ENCODE data around the gene FAM3A. TPM values are rescaled to one million over a fixed set of nuclear protein-coding genes. Genes with fewer than 3 reads are reported as not detected.
A peak's percentile ranks its signal among the peaks of the same experiment; 100 is the strongest.
"Not testable (repeated sequence)": the region's sequence is repeated elsewhere in the genome, so short reads cannot be mapped to it uniquely, and the experiment has no call there.

Gene FAM3A, protein sequence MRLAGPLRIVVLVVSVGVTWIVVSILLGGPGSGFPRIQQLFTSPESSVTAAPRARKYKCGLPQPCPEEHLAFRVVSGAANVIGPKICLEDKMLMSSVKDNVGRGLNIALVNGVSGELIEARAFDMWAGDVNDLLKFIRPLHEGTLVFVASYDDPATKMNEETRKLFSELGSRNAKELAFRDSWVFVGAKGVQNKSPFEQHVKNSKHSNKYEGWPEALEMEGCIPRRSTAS
- total RNA-seq (39.5 TPM), polyA plus RNA-seq (ENCODE audit: insufficient read depth, low read depth, low replicate concordance) (73.4 TPM)
- long read RNA-seq, donor 1, transcript FAM3A-215 (9 exons, 1,800 nt) = major isoform, 7 of 11 reads
- long read RNA-seq, donor 1, partial matches to known transcripts = 0 of 11 reads
- long read RNA-seq, donor 1, other reads (novel, unspliced or antisense) = 0 of 11 reads
- long read RNA-seq, donor 2, transcript FAM3A-215 (9 exons, 1,800 nt) = major isoform, 5 of 11 reads
- long read RNA-seq, donor 2, partial matches to known transcripts = 0 of 11 reads
- long read RNA-seq, donor 2, other reads (novel, unspliced or antisense) = 0 of 11 reads
- long read RNA-seq, donor 3, partial matches to known transcripts = 0 of 3 reads
- long read RNA-seq, donor 3, other reads (novel, unspliced or antisense) = 0 of 3 reads
- long read RNA-seq, donor 4, partial matches to known transcripts = 6 of 12 reads
- long read RNA-seq, donor 4, other reads (novel, unspliced or antisense) = 0 of 12 reads
- long read RNA-seq, donor 5 = 0 reads
- long read RNA-seq, donor 6, partial matches to known transcripts = 0 of 5 reads
- long read RNA-seq, donor 6, other reads (novel, unspliced or antisense) = 0 of 5 reads
- long read RNA-seq, donor 7, transcript FAM3A-215 (9 exons, 1,800 nt) = major isoform, 16 of 52 reads
- long read RNA-seq, donor 7, transcript FAM3A-202 (10 exons, 1,712 nt) = minor isoform, 5 of 52 reads
- long read RNA-seq, donor 7, transcript FAM3A-222 (10 exons, 1,901 nt) = minor isoform, 5 of 52 reads
- long read RNA-seq, donor 7, partial matches to known transcripts = 5 of 52 reads
- long read RNA-seq, donor 7, other reads (novel, unspliced or antisense) = 15 of 52 reads
- long read RNA-seq, donor 8, transcript FAM3A-215 (9 exons, 1,800 nt) = major isoform, 6 of 9 reads
- long read RNA-seq, donor 8, partial matches to known transcripts = 0 of 9 reads
- long read RNA-seq, donor 8, other reads (novel, unspliced or antisense) = 0 of 9 reads
- long read RNA-seq, donor 9, partial matches to known transcripts = 0 of 3 reads
- long read RNA-seq, donor 9, other reads (novel, unspliced or antisense) = 0 of 3 reads
- long read RNA-seq, donor 10, transcript FAM3A-215 (9 exons, 1,800 nt) = major isoform, 5 of 9 reads
- long read RNA-seq, donor 10, partial matches to known transcripts = 0 of 9 reads
- long read RNA-seq, donor 10, other reads (novel, unspliced or antisense) = 0 of 9 reads

DNA sequence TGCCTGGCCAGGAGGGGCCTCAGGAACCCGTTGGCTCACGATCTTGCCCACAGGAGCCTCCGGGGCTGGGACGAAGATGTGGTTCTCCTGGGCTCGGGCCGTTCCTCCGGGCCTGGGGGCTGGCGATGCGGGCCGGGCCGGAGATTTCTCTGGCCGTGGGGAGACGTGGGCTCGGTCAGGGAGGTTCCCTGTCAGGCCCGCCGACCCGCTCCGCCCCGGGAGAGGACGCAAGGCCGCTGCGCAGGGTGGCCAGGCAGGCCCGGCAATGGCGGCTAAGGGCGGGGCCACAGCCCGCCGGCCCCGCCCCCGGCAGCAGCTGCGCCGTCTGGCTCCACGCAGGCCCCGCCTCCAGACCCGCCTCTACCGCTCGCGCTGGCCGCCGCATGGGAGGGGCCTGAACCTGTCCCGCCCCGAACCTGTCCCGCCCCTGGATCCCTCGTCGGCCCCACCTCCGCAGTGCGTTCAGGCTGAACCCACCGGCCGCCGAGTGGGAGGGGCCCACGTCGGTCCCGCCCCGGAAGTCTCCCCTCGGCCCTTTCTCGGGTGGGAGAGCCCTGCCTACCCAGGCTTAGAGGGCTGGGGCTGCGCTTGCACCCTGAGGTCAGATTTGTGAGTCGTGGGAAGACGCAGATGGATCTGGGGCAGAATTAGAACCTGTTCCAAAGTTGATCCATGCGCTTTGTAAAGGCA lies at the start of gene FAM3A:
Gene FAM3A, minus strand, starts transcription at position 267 of the 690 bp plus-strand sequence. CDS start 460 bp downstream, outside the sequence.
- no peaks in the 10 kb centered on the region for H3K9me3 ChIP-seq (ENCODE audit: control insufficient read depth in 2 of 3, insufficient read depth in 1 of 3, low read length in 3 of 3)
- DNase-seq (peak; percentile 92 to 99 (median 96)), FAIRE-seq (peak; percentile 76)
- peaks cover 0 to 3% (median 0%) of the 10 kb centered on the region in 3 donors for H3K36me3 ChIP-seq (ENCODE audit: control insufficient read depth in 2 of 3, insufficient read depth in 3 of 3, low read length in 3 of 3)
- H3K4me3 ChIP-seq (ENCODE audit: low read length in 3 of 3) = peak within 1 kb of the TSS; percentile 71 to 81 (median 76)
- TF ChIP-seq, protein P1, sequence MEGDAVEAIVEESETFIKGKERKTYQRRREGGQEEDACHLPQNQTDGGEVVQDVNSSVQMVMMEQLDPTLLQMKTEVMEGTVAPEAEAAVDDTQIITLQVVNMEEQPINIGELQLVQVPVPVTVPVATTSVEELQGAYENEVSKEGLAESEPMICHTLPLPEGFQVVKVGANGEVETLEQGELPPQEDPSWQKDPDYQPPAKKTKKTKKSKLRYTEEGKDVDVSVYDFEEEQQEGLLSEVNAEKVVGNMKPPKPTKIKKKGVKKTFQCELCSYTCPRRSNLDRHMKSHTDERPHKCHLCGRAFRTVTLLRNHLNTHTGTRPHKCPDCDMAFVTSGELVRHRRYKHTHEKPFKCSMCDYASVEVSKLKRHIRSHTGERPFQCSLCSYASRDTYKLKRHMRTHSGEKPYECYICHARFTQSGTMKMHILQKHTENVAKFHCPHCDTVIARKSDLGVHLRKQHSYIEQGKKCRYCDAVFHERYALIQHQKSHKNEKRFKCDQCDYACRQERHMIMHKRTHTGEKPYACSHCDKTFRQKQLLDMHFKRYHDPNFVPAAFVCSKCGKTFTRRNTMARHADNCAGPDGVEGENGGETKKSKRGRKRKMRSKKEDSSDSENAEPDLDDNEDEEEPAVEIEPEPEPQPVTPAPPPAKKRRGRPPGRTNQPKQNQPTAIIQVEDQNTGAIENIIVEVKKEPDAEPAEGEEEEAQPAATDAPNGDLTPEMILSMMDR (IDR thresholded peaks at IDR 0.05; ENCODE audit: borderline replicate concordance, extremely low read depth, insufficient read depth) = no peak
- intact Hi-C loops (cut with DNase I) = no loop called here
- H3K27me3 ChIP-seq (ENCODE audit: control insufficient read depth, insufficient read depth, low read length) = no peaks in the 10 kb centered on the region
- H3K27ac ChIP-seq (ENCODE audit: low read depth in 2 of 2, low read length in 2 of 2) = peak within 1 kb of the TSS; percentile 85 to 94
- peak within 1 kb of the TSS; percentile 58 to 73 (median 71) for H3K9ac ChIP-seq (ENCODE audit: low read length in 3 of 3)
- H3K4me1 ChIP-seq (ENCODE audit: control insufficient read depth in 2 of 3, insufficient read depth in 2 of 3, low read depth in 1 of 3, low read length in 3 of 3) = peaks cover 2 to 10% (median 3%) of the 10 kb centered on the region in 3 donors

DNA sequence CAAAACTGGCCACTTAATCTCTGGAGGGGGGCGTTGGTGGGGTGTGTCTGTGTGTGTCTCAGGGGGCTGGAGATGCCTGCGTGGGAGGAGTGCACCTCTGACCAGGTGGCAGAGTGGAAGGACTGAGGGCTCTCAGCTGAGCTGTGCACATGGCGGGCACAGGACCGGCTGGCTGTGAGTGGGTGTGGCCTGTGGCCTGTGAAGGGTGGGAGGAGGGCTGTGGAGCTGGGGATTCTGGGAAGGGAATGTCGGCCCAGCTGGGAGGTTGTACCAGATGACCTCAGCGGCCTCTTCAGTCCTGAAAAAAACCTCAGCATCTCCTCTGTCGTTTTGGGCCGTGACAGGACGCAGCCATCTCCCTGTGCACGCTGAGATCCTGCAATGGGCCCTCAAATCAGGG lies 46.3 kb upstream of the FAM3A start:
- FAIRE-seq; H3K9ac ChIP-seq (ENCODE audit: low read length in 3 of 3); intact Hi-C loops (cut with DNase I); H3K27me3 ChIP-seq (ENCODE audit: control insufficient read depth, insufficient read depth, low read length); DNase-seq; H3K4me1 ChIP-seq (ENCODE audit: control insufficient read depth in 2 of 3, insufficient read depth in 2 of 3, low read depth in 1 of 3, low read length in 3 of 3); H3K27ac ChIP-seq (ENCODE audit: low read depth in 2 of 2, low read length in 2 of 2); H3K36me3 ChIP-seq (ENCODE audit: control insufficient read depth in 2 of 3, insufficient read depth in 3 of 3, low read length in 3 of 3); H3K9me3 ChIP-seq (ENCODE audit: control insufficient read depth in 2 of 3, insufficient read depth in 1 of 3, low read length in 3 of 3); H3K4me3 ChIP-seq (ENCODE audit: low read length in 3 of 3): not testable (repeated sequence)

DNA sequence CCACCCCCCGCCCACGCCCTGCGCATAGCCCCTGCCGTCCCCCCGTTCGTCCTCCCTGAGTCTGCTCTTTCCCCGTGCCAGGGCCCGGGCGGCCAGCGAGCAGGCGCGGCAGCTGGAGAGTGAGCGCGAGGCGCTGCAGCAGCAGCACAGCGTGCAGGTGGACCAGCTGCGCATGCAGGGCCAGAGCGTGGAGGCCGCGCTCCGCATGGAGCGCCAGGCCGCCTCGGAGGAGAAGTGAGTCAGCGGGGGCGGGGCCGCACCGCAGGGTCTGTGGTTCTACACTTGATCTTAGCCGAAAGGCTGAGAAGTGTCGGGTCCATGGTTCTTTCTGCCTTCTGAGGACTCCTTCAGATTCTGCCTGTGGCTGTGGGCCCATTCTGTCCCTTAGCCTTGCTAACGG lies 44.3 kb upstream of the FAM3A start:
- H3K4me1 ChIP-seq (ENCODE audit: control insufficient read depth in 2 of 3, insufficient read depth in 2 of 3, low read depth in 1 of 3, low read length in 3 of 3) = not testable (repeated sequence)

DNA sequence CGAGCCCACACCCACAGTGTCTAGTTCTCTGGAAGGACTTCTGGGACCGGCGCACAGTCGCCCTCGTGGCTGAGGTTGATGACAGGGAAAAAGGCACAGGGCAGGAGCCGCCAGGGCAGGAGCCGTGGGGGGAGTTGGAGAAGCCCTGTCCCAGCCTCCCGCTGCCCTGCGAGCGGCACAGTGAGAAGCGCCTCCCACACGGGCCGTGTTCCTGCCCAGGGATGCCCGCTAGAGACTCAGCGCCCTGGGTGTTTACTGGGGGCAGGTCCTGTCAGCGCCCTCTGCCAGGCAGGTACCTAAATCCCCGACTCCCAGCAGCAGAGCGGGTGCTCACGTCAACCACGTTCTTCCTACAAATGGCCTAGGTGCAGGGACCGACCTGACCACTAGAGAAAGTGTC lies 42.9 kb upstream of the FAM3A start:
- H3K36me3 ChIP-seq (ENCODE audit: control insufficient read depth in 2 of 3, insufficient read depth in 3 of 3, low read length in 3 of 3); H3K9ac ChIP-seq (ENCODE audit: low read length in 3 of 3); H3K27me3 ChIP-seq (ENCODE audit: control insufficient read depth, insufficient read depth, low read length); FAIRE-seq; intact Hi-C loops (cut with DNase I); H3K4me3 ChIP-seq (ENCODE audit: low read length in 3 of 3); H3K4me1 ChIP-seq (ENCODE audit: control insufficient read depth in 2 of 3, insufficient read depth in 2 of 3, low read depth in 1 of 3, low read length in 3 of 3); H3K9me3 ChIP-seq (ENCODE audit: control insufficient read depth in 2 of 3, insufficient read depth in 1 of 3, low read length in 3 of 3); H3K27ac ChIP-seq (ENCODE audit: low read depth in 2 of 2, low read length in 2 of 2): not testable (repeated sequence)
- peak in 1 of 5 donors; percentile 56 for DNase-seq

More for the DNA sequence above, 44.3 kb upstream of the FAM3A start:
- H3K4me3 ChIP-seq (ENCODE audit: low read length in 3 of 3); H3K27ac ChIP-seq (ENCODE audit: low read depth in 2 of 2, low read length in 2 of 2); FAIRE-seq; H3K9me3 ChIP-seq (ENCODE audit: control insufficient read depth in 2 of 3, insufficient read depth in 1 of 3, low read length in 3 of 3); H3K9ac ChIP-seq (ENCODE audit: low read length in 3 of 3); H3K36me3 ChIP-seq (ENCODE audit: control insufficient read depth in 2 of 3, insufficient read depth in 3 of 3, low read length in 3 of 3); intact Hi-C loops (cut with DNase I); H3K27me3 ChIP-seq (ENCODE audit: control insufficient read depth, insufficient read depth, low read length): not testable (repeated sequence)
- peak in 1 of 5 donors; percentile 15 for DNase-seq

DNA sequence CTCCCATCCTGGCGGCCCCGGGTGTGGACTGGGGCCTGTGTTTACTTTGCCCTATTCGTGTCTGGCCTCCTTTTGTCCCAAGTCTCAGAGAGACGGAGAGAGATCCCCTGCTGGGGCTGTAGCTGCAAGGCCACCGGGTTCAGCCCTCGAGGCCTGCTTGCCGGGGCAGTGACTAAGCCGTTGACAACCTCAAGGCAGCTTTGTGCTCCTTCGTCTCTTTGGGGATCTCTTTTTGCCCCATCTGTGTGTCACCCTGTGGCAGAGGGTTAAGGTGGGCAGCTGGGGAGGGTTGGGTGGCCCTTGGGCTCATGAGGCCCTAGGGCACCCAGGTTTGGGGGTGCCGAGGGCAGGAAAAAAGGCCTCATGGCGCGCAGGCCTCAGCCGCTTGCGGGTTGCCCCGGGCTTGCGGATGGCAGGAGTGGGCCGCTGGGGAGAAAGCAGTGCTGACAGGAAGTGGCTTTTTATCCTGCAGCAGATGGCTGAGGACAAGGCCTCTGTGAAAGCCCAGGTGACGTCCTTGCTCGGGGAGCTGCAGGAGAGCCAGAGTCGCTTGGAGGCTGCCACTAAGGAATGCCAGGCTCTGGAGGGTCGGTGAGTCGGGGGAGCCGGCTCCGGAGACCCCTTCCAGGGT lies 42.1 kb upstream of the FAM3A start:
- H3K4me1 ChIP-seq (ENCODE audit: control insufficient read depth in 2 of 3, insufficient read depth in 2 of 3, low read depth in 1 of 3, low read length in 3 of 3); H3K4me3 ChIP-seq (ENCODE audit: low read length in 3 of 3); FAIRE-seq; H3K9me3 ChIP-seq (ENCODE audit: control insufficient read depth in 2 of 3, insufficient read depth in 1 of 3, low read length in 3 of 3); DNase-seq; intact Hi-C loops (cut with DNase I); H3K36me3 ChIP-seq (ENCODE audit: control insufficient read depth in 2 of 3, insufficient read depth in 3 of 3, low read length in 3 of 3); H3K9ac ChIP-seq (ENCODE audit: low read length in 3 of 3); H3K27ac ChIP-seq (ENCODE audit: low read depth in 2 of 2, low read length in 2 of 2); H3K27me3 ChIP-seq (ENCODE audit: control insufficient read depth, insufficient read depth, low read length): not testable (repeated sequence)

DNA sequence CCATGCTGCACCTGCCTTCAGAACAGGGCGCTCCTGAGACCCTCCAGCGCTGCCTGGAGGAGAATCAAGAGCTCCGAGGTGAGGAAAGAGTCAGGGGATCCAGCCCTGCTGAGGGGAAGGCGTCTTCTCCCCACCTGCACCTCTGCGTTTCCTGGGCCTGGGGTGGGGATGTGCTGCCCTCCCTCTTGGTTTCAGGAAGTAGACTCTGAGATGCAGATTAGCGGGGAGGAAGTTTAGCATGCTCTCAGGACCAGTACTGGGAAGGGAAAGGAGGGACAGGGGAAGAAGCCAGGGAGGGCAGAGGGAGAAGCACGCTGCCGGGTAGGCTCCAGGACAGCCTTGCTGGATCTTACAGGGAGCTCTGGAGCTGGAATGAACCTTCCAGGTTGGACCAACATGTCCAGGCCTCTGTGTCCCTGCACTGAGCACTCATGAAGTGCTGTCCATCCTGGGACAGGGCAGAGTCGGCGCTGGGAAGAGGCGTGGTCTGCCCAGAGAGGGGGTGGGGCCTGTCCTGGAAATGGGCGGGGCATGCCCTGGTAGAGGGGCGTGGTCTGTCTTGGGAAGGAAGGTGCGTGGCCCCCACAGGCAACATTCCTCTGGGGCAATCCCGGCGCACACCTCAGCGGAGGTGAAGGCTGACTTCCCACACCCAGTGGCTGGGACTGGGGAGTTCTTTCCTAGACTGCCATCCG lies 36.2 kb upstream of the FAM3A start:
- H3K4me1 ChIP-seq (ENCODE audit: control insufficient read depth in 2 of 3, insufficient read depth in 2 of 3, low read depth in 1 of 3, low read length in 3 of 3); H3K4me3 ChIP-seq (ENCODE audit: low read length in 3 of 3); H3K9me3 ChIP-seq (ENCODE audit: control insufficient read depth in 2 of 3, insufficient read depth in 1 of 3, low read length in 3 of 3); intact Hi-C loops (cut with DNase I); H3K36me3 ChIP-seq (ENCODE audit: control insufficient read depth in 2 of 3, insufficient read depth in 3 of 3, low read length in 3 of 3); FAIRE-seq; H3K27ac ChIP-seq (ENCODE audit: low read depth in 2 of 2, low read length in 2 of 2); H3K27me3 ChIP-seq (ENCODE audit: control insufficient read depth, insufficient read depth, low read length); H3K9ac ChIP-seq (ENCODE audit: low read length in 3 of 3): not testable (repeated sequence)
- peak in 1 of 5 donors; percentile 43 for DNase-seq

Measured in kidney (tissue), 22 donors.